DOHH2 (cell line): ENCODE data around the gene ATP8B4.

ENCODE experiments used
- H3F3A ChIP-seq: fragments of 200-600 bp; sonication (generic), shearing (Covaris generic); 2 replicates; pipeline ENCODE4 v1.6.0; 2016; ENCODE audit warnings: antibody characterized with exemption, mild to moderate bottlenecking; ENCODE audit not compliant: control insufficient read depth, insufficient read depth
- H3K27ac ChIP-seq: fragments of 200-600 bp; sonication (generic); 2 replicates; pipeline ENCODE4 v1.5.1; 2014; ENCODE audit warnings: low read depth, mild to moderate bottlenecking, low read length, moderate library complexity
- H3K27me3 ChIP-seq: fragments of 200-600 bp; sonication (generic); 2 replicates; pipeline ENCODE4 v1.6.1; 2014; ENCODE audit warnings: mild to moderate bottlenecking, low read length, mixed read lengths; ENCODE audit not compliant: control insufficient read depth
- H3K36me3 ChIP-seq: fragments of 200-600 bp; sonication (generic); 2 replicates; pipeline ENCODE4 v1.6.1; 2014; ENCODE audit warnings: mild to moderate bottlenecking, low read length, moderate library complexity, mixed read lengths; ENCODE audit not compliant: control insufficient read depth
- H3K4me1 ChIP-seq: fragments of 200-600 bp; sonication (generic); 2 replicates; pipeline ENCODE4 v1.6.1; 2014; ENCODE audit warnings: mild to moderate bottlenecking, low read length, mixed read lengths; ENCODE audit not compliant: control insufficient read depth
- H3K4me2 ChIP-seq: fragments of 200-600 bp; sonication (generic); 2 replicates; pipeline ENCODE4 v1.6.0; 2014; ENCODE audit warnings: mild to moderate bottlenecking, low read length, moderate library complexity
- H3K4me3 ChIP-seq: fragments of 200-600 bp; sonication (generic); 2 replicates; pipeline ENCODE4 v1.5.1; 2014; ENCODE audit warnings: mild to moderate bottlenecking, low read length, mixed read lengths
- H3K79me2 ChIP-seq: fragments of 200-600 bp; sonication (generic); 2 replicates; pipeline ENCODE4 v1.6.1; 2014; ENCODE audit warnings: mild to moderate bottlenecking, low read length, mixed read lengths; ENCODE audit not compliant: control insufficient read depth
- H3K9me2 ChIP-seq: fragments of 200-600 bp; sonication (generic); replicated peaks from 2 replicates; pipeline ENCODE4 v1.6.1; 2014; ENCODE audit warnings: mild to moderate bottlenecking, low read length, mixed read lengths; ENCODE audit not compliant: control insufficient read depth
- H3K9me3 ChIP-seq: fragments of 200-600 bp; sonication (generic); 2 replicates; pipeline ENCODE4 v1.6.1; 2014; ENCODE audit warnings: antibody characterized with exemption, low read length, mixed read lengths; ENCODE audit not compliant: control insufficient read depth, insufficient read depth
- H4K20me1 ChIP-seq: fragments of 200-600 bp; sonication (generic); 2 replicates; pipeline ENCODE4 v1.6.0; 2014; ENCODE audit warnings: low read depth, mild to moderate bottlenecking, antibody characterized with exemption, low read length, moderate library complexity; ENCODE audit not compliant: control insufficient read depth, insufficient read depth
- EZH2phosphoT487 ChIP-seq: fragments of 200-600 bp; sonication (generic); IDR thresholded peaks from 2 replicates; pipeline ENCODE4 v1.6.1; 2017; ENCODE audit warnings: borderline replicate concordance, mild to moderate bottlenecking, antibody characterized with exemption, low read length, moderate library complexity, mixed read lengths
- TF ChIP-seq, protein P1 (sequence below): fragments of 200-600 bp; sonication (generic); IDR thresholded peaks from one replicate; pipeline ENCODE4 v1.5.1; 2014; ENCODE audit warnings: antibody characterized with exemption, mild to moderate bottlenecking, low read depth, low read length; ENCODE audit not compliant: poor library complexity, severe bottlenecking

The ATP8B4 gene

DNA sequence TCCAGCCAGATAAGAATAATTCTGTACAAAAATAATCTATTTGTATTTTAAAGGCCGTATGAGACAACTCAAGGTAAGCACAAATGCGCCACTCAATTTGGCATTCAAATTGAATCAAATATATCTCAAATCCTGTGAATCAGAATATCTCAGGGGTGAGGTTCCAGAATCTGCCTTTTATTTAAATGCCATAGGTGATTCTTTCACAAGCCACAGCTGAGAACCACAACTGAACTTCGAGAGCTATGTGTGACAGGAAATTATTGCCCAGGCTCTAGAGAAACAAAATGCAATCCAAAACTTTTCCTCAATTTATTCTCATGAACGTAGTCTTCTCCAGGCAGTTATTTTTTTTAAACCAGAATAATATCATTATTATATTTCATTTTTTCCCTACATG, 11.9 kb downstream of the ATP8B4 start:
- Histone ChIP-seq H3K27ac (no peak overlapping the region), H3K27me3 (peaks cover 4% of the 10 kb centered on the region; the same call in 1 of the 2 replicates), H3K79me2 (no peaks in the 10 kb centered on the region), H3K9me3 (no peaks in the 10 kb centered on the region), H3K4me1 (no peaks in the 10 kb centered on the region), H4K20me1 (no peaks in the 10 kb centered on the region), H3K4me3 (no peak overlapping the region), H3K9me2 (no peaks in the 10 kb centered on the region), H3F3A (no peaks in the 10 kb centered on the region), H3K36me3 (no peaks in the 10 kb centered on the region), H3K4me2 (no peak overlapping the region)
- TF ChIP-seq, protein P1, sequence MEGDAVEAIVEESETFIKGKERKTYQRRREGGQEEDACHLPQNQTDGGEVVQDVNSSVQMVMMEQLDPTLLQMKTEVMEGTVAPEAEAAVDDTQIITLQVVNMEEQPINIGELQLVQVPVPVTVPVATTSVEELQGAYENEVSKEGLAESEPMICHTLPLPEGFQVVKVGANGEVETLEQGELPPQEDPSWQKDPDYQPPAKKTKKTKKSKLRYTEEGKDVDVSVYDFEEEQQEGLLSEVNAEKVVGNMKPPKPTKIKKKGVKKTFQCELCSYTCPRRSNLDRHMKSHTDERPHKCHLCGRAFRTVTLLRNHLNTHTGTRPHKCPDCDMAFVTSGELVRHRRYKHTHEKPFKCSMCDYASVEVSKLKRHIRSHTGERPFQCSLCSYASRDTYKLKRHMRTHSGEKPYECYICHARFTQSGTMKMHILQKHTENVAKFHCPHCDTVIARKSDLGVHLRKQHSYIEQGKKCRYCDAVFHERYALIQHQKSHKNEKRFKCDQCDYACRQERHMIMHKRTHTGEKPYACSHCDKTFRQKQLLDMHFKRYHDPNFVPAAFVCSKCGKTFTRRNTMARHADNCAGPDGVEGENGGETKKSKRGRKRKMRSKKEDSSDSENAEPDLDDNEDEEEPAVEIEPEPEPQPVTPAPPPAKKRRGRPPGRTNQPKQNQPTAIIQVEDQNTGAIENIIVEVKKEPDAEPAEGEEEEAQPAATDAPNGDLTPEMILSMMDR, result no peak
- no peak for TF ChIP-seq EZH2phosphoT487

GRCh38 chr15:50106457-50106856, 12.6 kb downstream of the ATP8B4 start:
- Histone ChIP-seq H3K4me2 (no peak overlapping the region), H3K9me3 (no peaks in the 10 kb centered on the region), H3K9me2 (no peaks in the 10 kb centered on the region), H3K4me3 (no peak overlapping the region), H3K27ac (no peak overlapping the region), H3K79me2 (no peaks in the 10 kb centered on the region), H3K27me3 (peaks cover 4% of the 10 kb centered on the region; the same call in 1 of the 2 replicates), H3F3A (no peaks in the 10 kb centered on the region), H3K4me1 (no peaks in the 10 kb centered on the region), H4K20me1 (no peaks in the 10 kb centered on the region), H3K36me3 (no peaks in the 10 kb centered on the region)
- TF ChIP-seq, protein P1, result no peak
- TF ChIP-seq EZH2phosphoT487, result no peak

DNA sequence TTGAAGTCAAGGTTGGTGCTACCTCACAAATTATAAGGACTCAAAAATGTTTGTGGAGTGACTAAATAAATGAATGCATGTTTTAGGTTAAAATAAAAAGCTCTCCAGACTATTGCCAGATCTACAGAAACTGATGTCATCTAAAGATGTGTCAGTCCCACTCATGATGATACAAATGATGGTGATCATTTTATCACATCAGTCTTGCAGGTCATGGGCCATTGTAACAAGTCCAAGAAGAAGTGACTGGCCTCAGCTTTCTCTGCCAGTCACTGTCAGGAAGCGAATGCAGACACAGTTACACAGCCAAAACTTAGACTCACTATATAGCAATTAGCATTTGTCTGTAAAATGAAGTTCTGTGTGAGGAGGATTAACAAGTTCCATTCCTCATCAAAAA, 18.5 kb downstream of the ATP8B4 start:
- Histone ChIP-seq H3K9me3 (no peaks in the 10 kb centered on the region), H3F3A (no peaks in the 10 kb centered on the region), H3K27me3 (no peaks in the 10 kb centered on the region), H3K4me3 (no peak overlapping the region), H3K27ac (no peak overlapping the region), H3K9me2 (no peaks in the 10 kb centered on the region), H3K79me2 (no peaks in the 10 kb centered on the region), H3K36me3 (no peaks in the 10 kb centered on the region), H4K20me1 (no peaks in the 10 kb centered on the region), H3K4me1 (no peaks in the 10 kb centered on the region), H3K4me2 (no peak overlapping the region)
- TF ChIP-seq, protein P1, result no peak
- no peak for TF ChIP-seq EZH2phosphoT487

- Histone ChIP-seq H3K36me3 (no peaks in the 10 kb centered on the region), H3K79me2 (no peaks in the 10 kb centered on the region), H3K27me3 (no peaks in the 10 kb centered on the region), H3K27ac (no peak overlapping the region), H3K4me3 (no peak overlapping the region), H3K4me1 (no peaks in the 10 kb centered on the region), H4K20me1 (no peaks in the 10 kb centered on the region), H3K9me3 (no peaks in the 10 kb centered on the region), H3F3A (no peaks in the 10 kb centered on the region), H3K9me2 (no peaks in the 10 kb centered on the region), H3K4me2 (no peak overlapping the region)
- TF ChIP-seq, protein P1, result no peak
- TF ChIP-seq EZH2phosphoT487, result no peak
Observed at GRCh38 chr15:50098545-50098944, 20.5 kb downstream of the ATP8B4 start.
